ENCODE results near the gene EDDM3A.
A peak's percentile ranks its signal among the peaks of the same experiment; 100 is the strongest.
"Not testable (repeated sequence)": the region's sequence is repeated elsewhere in the genome, so short reads cannot be mapped to it uniquely, and the experiment has no call there.

EDDM3A gene

DNA sequence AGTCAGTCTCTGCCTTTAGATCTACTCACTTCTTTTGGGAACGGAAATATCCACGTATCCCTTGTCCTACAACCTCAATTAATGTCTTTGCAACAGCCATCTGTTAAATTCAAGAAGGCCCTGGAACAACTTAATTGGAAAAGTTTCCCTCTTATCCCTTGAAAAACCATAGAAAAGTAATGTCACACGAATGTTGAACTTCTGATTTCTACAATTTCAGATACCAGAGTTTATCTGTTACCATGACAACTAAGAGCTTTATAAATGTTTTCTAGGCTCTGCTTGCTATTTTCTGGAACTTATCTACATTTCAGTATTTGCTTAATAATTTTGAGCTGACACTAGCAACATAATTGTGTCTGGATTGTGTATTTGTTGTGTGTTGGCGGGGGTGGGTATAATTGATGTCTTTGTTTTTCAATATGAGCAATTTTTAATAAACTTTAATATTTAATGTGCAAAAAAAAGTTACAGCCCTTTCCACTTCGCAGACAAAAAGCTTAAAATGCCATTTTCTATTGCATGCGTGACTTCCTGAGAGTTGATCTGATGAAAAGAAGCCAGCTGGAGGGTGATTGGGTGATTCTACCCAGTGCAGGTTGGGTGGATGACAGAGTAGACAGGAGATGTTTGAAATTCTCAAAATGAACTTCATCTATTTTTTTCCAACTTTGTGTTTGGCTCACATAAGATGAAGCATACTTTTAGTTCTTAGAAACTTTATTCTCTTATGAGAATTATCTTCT is 11.8 kb upstream of the EDDM3A start:
- DNase-seq: no peak

DNA sequence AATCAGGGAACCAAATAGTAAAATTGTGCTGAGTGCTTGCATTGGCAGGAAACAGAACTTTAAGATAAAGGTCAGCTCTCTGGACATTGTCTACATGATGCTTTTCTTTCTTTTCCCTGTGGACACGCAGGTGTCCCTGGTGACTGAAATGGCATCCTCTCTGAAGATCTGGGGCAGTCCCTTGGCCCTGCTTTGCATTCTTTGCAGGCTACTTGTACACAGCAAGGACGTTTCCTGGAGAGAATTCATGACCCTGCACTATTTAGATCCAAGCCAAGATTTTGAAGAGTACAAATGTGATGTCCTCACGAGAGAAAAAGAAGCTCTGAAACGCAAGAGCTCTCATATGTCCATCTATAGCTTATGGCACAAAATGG is 11.3 kb upstream of the EDDM3A start:
- DNase-seq: no peak

DNA sequence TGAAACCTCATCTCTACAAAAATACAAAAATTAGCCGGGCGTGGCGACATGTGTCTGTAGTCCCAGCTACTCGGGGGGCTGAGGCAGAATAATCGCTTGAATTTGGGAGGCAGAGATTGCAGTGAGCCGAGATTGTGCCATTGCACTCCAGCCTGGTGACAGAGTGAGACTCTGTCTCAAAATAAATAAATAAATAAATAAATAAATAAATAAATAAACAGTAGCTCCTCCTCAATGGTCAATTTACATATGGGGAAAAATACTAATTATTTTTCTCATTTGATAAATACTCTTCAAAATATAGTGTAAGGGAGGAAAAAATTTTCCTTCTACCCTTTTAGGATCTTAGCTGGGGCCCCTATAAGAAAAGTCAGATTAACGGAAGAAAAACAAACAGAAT is 7.4 kb upstream of the EDDM3A start:
- DNase-seq: not testable (repeated sequence)

DNA sequence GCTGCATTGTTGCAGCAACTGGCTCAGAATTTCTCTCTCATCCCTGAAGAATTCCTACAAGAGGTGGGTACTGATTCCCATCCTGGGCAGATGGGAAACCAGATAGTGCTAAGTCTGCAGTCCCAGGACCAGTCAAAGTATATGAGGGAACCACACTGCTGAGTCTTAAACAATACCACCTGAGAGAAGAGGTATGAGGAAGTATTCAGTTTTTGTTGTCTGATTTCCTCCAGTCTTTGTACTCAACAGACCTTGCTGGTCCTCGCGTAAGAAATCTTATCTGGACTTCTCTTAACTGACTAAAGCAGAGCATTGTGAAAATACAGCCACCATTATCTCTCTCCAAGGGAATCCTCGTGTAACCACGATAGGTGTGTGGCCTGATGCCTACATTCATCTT is 3.6 kb upstream of the EDDM3A start:
- DNase-seq: no peak

DNA sequence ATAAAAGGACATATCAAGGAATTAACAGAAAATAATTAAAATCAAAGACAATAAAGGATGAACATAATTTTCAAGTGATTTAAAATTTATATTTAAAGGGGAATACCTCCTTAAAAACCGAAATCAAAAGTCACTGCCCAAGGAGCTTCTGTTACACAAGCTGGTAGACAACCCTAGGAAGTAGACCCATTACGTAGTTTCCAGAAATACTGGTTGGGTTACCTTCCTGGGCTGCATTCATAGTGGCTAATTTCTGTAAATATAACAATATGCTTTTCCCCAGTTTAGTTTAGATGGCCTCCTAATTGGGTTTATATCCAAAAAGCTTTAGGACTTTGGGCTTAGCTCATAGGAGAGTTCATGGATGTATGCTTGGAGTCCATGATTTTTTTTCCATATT is 2.1 kb upstream of the EDDM3A start:
- DNase-seq: no peak

DNA sequence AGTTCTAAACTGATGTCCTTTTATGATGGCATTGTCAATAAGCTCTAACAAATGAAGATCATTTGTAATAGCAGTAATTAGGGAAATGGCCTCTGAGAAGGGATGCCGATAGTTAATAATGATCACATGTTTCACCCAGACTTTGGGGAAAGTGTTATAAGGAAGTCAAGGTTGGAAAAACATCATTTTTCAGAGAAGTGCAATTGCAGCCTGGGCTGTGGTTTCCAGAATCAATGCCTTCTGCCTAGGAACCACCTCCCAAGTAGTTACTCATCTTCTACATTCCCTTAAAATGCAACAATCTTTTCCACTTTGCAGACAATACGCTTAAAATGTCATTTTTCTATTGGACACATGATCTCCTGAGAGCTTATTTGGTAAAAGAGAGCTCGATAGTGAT is 879 bp downstream of the EDDM3A start:
- DNase-seq: no peak

DNA sequence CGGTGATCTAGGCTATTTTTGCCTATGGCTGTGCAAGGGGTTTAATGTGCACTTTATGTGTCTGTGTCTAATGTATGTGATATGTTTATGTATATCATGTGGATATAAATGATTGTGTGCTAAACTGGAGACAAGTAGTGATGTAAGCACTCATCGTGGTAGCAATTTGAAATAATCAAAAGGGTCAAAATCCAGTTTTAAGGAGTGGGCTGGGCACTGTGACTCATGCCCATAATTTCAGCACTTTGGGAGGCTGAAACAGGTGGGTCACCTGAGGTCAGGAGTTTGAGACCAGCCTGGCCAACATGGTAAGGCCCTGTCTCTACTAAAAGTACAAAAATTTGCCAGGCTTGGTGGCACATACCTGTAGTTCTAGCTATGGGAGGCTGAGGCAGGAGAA is 2.8 kb downstream of the EDDM3A start:
- no peak for DNase-seq

DNA sequence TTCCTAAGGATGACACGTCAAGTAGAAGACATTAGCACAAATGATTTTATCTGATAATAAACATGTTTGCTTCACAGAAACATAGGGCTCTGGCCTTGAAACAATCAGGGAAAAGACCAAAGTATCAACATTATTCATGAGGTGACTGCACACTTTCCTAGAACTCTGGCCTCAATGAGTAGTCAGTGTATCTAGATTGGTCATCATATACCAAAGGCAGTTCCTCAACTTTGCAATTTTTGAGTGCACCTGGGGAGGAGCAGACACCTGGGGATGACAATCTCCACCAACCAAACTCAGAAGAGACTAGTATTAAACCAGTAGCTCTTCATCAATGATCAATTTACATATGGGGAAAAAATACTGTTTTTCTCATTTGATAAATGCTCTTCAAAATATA is 4.5 kb downstream of the EDDM3A start:
- DNase-seq: no peak

DNA sequence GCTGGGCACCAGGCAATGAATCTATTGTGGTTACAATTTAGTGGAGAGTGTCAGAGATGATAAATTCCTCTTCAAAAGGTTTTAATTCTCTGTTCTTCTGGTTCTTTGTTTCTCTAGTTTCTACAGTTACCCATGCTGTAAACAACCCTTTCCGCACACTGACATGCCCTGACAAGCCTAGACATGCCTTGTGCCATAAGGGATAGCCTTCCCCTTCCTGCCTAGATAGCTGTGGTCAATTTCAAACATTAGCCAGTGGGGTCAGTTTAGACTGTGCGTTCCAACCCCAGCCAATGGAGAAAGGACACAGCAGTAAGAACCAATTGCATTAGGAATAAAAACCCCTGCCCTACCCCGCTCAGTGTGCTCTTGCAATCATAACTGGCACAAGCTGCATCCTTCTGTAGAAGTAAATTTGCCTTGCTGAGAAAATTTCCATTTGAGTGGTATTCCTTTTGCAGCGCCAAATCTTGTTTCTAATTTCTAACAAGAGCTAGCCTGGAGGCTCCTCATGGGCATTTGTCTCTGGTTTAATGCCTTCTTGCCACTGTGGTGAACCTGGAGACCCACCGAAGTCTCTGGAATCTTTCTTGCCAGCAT is 6.4 kb downstream of the EDDM3A start:
- no peak for DNase-seq

DNA sequence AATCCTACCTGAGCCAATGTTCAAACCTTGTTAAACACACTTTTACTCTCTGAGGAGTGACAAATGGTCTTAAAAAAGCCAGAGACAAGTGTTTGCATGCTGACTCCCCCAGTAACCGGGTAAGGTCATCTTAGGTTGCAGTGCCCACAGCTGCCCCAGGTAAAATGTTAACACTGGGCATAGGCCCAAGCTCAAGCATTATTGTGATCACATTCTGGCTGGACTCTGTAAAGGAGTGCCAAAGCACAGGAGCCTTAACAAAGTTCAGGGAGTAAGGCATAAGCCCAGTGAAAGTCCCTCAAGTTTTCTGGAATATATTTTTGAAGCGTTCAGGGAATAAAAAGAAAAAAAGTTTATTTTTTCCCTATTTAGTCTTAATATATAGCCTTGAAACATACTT is 8.6 kb downstream of the EDDM3A start:
- no peak for DNase-seq

DNA sequence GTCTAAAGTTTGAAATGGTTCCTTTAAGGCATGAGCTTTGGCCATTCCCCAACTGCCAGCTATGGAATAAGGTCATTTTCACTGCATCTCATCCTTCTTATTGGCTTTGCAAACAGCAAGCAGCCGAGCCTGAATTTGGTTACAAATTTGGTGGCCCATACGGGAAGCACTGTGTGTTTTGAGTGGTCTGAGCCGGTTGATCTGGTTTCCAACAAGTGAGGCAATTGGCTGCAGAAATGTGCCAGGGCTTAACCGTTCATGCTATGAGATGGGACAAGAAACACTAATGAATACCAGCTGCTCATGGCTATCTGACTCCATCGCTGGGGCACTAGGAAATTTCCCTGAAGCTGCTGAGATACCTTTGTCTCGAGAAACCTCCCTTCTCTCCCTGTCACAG is 9.3 kb downstream of the EDDM3A start:
- DNase-seq: no peak

DNA sequence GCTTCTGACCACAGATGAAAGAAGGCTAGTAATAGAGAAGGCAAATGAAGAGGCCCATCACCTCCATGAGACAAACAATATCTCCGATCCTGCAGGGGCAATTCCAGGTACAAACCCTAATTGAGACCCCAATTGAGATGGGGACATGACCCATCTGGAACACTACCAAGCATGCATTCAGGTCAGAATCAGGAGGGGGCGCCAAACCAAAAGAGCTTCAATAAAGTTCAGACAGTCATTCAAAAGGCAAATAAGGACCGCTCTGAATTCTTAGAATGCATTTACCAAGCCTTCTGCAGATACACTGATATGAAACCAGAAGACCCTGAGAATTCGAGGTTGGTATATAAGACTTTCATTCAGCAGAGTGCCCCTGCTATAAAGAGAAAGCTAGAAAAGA is 12.3 kb downstream of the EDDM3A start:
- DNase-seq: peak; percentile 27

DNA sequence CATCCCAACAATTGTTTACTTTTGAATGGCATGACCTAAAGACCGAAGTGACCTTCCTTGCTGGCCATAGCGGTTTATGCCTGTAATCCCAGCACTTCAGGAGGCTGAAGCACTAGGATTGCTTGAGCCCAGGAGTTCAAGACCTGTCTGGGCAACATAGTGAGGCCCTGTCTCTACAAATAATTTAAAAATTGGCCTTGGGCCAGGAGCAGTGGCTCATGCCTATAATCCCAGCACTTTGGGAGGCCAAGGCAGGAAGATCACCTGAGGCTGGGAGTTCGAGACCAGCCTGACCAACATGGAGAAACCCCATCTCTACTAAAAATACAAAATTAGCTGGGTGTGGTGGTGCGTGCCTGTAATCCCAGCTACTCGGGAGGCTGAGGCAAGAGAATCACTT is 13.8 kb downstream of the EDDM3A start:
- not testable (repeated sequence) for DNase-seq

DNA sequence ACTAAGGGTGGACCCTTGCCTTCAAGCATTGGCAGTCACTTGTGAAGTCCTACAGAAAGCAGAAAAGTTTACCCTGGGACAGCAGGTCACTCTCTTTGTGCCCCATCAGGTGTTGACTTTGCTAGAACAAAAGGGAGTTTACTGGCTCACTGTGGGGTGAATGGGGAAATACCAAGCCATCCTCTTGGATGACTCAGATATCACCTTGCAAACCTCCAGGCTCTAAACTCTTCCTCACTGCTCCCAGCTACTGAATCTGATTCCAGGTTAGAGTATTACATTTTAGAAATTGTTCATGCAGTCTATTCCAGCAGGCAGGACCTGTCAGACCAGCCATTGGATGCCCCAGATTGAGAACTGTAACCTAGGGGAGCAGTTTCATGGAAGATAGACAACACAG is 15.3 kb downstream of the EDDM3A start:
- no peak for DNase-seq

DNA sequence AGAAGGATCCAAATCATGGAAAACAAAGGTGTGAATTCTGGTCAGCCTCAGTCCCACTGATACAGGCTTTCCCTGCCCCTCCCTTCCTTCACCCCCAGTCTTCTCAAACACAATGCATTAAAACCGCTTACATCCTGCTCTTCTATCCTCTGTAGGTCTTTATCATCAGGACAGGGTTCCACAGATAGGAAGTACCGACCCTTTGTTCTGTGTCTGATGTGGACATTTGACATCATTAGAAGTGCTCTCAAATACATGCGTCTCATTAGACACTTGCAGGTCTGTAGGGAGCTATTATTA is 22.9 kb downstream of the EDDM3A start:
- DNase-seq: no peak

DNA sequence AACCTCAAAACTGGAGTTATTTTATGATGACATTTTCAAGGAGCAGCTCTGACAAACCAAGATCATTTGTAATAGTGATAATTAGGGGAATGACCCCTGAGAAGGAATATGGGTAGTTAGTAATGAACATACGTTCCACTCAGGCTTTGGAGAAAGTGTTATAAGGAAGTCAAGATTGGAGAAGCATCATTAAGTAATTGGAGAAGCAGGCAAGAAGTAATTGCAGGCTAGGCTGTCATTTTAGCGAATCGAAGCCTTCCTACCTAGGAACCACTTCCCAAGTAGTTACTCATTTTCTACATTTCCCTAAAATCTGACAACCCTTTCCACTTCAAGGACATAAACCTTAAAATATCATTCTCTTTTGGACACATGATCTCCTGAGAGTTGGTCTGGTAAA is 23.7 kb downstream of the EDDM3A start:
- DNase-seq: no peak

DNA sequence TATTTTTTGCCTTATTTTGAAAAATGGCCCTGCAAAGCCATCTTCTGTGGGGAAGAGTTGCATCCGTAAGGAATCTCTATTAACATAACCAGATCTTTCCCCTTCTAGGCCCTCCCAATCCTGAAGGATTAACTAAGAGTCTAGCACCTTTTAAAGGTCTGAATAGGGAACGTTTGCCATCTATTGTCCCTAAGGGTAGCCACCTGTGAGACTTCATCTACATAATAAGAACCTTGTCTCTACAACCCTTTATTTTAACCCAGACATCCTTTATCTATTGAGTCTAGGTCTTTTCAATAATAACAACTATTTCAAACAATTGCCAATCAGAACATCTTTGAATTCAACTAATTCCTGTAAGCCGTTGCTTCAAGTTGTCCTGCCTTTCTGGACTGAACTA is 27.0 kb downstream of the EDDM3A start:
- no peak for DNase-seq

DNA sequence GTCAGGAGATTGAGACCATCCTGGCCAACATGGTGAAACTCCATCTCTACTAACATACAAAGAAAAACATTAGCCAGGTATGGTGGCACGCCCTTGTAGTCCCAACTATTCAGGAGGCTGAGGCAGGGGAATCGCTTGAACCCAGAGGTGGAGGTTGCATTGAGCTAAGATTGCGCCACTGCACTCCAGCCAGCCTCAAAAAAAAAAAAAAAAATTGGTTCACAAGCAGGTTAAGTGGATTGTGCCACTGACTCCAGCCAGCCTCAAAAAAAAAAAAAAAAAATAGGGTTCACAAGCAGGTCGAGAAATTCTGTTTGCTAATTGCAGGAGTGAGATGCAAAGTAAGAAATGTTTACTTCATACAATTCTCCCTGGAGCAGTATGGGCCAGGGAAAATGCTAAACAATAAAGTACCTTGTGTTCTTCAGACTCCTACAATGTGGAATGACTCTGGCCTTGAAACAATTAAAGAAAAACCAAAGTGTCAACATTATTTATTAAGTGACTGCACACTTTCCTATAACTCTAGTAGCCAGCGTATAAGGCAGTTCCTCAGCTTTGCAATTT is 28.7 kb downstream of the EDDM3A start:
- DNase-seq: no peak

DNA sequence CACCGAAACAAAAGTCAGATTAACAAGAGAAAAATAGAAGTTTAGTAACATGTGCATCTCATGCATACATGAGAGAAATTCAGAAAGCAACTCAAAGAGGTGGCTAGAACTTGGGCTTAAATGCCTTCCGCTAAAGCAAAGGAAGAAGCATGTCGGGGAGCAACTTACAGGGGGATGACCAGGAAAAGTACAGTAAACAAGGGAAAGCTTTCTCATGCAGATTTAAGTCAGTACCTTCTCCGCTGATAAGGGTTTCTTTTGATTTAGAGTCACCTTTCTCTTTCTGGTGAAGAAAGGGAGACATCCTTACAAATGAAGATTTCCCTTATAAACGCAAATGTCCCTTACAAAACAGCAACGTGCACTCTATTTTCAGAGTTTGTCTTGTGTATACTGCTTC is 29.4 kb downstream of the EDDM3A start:
- no peak for DNase-seq

DNA sequence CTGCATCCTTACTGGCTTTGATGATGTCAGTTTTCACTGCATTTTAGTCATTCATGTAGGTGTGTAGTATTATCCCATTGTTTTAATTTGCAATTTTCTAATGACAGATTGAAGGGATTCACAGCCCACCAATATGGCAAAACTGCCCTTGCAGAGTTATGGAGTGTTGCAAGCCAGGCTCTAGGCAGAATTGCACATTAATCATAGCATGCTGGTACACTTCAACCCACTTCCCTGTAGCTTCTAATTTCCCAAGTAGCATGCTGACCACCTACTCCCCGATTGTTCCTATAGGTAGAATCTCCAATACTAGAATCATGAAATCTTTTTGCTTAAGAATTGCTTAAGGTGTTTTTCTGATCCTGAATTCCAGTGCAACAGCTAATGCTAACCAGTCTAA is 30.2 kb downstream of the EDDM3A start:
- no peak for DNase-seq

DNA sequence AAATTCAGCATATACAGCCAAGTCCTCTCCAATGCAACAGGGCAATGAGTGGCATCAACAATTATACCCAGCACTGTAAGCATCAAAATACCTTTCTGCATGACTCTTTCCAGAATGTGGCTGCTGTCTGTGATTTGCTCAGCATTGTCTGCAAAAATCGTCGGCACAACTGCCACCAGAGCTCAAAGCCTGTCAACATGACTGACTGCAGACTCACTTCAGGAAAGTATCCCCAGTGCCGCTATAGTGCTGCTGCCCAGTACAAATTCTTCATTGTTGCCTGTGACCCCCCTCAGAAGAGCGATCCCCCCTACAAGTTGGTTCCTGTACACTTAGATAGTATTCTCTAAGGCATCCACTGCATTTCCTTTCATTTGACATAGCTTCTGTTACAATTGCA is 36.1 kb downstream of the EDDM3A start:
- DNase-seq: no peak

DNA sequence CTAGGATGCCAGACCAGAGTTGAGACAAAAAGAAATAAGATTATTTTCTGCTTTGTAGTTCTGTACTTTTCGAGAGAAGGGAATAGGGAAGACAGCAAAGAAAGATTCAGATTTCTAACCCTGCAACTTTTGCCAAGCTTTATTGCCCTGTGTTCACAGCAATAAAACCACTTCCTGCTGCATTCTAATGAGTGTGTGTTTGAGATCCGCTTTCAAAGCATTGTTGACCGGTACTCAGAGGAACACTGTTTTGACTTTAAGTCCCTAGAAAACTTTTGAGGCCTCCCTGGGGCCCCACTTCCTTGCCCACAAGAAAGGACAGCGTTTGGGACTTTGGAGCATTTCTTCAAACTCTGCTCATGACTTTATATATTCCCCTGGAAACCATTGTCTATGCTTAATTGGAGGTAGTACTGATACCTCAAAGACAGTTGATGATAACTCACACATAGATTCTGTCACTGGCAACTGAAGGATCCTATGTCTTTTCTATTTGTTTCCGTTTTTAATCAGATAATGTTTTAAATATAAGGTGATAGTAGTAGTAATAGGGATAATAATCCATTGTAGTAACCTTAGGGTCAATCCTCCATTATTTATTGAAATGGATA is 36.7 kb downstream of the EDDM3A start:
- no peak for DNase-seq

DNA sequence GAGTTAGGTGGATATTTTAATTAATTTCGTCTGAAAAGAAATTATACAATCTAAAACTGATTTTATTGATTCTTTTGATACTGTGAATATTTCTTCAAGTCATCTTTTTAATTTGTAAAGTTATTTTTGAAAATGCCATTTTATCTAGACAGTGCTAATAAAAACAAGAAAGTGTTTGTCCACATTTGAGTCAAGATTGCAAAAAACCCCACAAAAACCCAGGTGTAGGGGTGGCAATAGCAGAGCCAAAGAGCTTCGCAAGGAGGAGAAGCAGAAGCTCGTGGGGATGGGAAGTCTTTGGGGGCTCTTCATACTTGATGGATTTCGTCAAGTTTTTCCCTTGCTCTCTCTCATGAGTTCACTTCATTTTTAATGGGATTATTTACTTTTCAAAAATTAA is 41.3 kb downstream of the EDDM3A start:
- DNase-seq: no peak

DNA sequence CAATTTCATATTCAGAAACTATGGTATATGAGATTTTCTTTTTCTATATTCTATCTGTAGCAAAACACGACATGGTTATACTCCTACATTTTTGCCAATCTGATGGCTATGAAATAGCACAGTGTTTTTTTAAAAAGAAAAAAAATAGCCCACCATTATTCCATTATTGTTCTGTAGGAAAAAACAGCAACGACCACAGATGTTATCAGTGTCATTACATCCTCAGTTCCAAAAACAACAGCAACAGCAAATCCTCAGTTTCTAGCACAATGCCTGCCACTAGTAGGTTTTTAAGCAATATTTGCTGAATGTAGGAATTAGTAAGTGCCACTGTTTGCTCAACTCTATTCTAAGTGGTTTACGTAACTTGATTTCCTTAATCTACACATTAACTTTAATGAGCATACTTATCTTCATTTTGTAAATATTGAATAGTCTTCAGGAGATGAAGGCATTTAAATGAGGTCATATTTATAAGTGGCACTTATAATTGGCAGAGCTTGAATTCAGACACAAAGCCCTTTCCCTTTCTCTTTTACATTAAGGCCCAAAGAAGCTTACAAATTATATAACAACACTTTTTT is 43.6 kb downstream of the EDDM3A start:
- no peak for DNase-seq

Measured in RPMI8226 (cell line).